Right atrium auricular region (tissue), 2 donors: Measurements from ENCODE around the gene CISD1. TPM values are rescaled to one million over a fixed set of nuclear protein-coding genes. Genes with fewer than 3 reads are reported as not detected.

Source experiments
- DNase-seq: peaks from one replicate; pipeline ENCODE4 v3.0.0-alpha.2; 2019; ENCODE audit warnings: low spot score
- H3K27ac ChIP-seq, 2 donors: fragments of 200-600 bp; sonication (generic); 1 replicate in 1 of 2; 2 replicates in 1 of 2; pipeline ENCODE4 v1.5.1; 2016 to 2019
- H3K27me3 ChIP-seq, 2 donors: fragments of 200-600 bp; sonication (generic); one replicate each; pipeline versions ENCODE4 v1.5.1 to v1.6.0; 2017 to 2019
- H3K36me3 ChIP-seq: fragments of 200-600 bp; sonication (generic); one replicate; pipeline ENCODE4 v1.5.1; 2016
- H3K4me1 ChIP-seq, 2 donors: fragments of 200-600 bp; sonication (generic); one replicate each; pipeline versions ENCODE4 v1.5.1 to v1.6.0; 2017 to 2019
- H3K4me3 ChIP-seq, 2 donors: fragments of 200-600 bp; sonication (generic); 1 replicate in 1 of 2; 2 replicates in 1 of 2; pipeline ENCODE4 v1.5.1; 2017 to 2019; ENCODE audit warnings: mild to moderate bottlenecking in 1 of 2, moderate library complexity in 1 of 2
- H3K9me3 ChIP-seq, 2 donors: fragments of 200-600 bp; sonication (generic); one replicate each; pipeline ENCODE4 v1.5.1; 2019
- CTCF ChIP-seq, 2 donors: fragments of 200-600 bp; sonication (generic); IDR thresholded peaks; one replicate each; pipeline ENCODE4 v1.5.1; 2019; ENCODE audit warnings: antibody characterized with exemption in 2 of 2
- total RNA-seq, 2 donors: library from RNA; depleted of rRNA; stranded (reverse); fragments of >200 nt; gene quantifications; one replicate each; pipeline ENCODE4 v1.1.0, GENCODE V29; 2016

Gene CISD1
- total RNA-seq, 2 donors from 2014 or later: 69.4 to 81.9 TPM

GRCh38 chr10:58278962-58279307 lies 10.0 kb downstream of the CISD1 start:
- Histone ChIP-seq H3K27me3 (no peaks in the 10 kb centered on the region), H3K36me3 (peaks cover 22% of the 10 kb centered on the region), H3K4me3 (no peak overlapping the region), H3K4me1 (peaks cover 0 to 8% of the 10 kb centered on the region in 2 donors), H3K9me3 (no peaks in the 10 kb centered on the region), H3K27ac (no peak overlapping the region)
- TF ChIP-seq CTCF (IDR thresholded peaks at IDR 0.05): no peak
- no peak for DNase-seq

GRCh38 chr10:58280477-58280876 lies 11.5 kb downstream of the CISD1 start:
- TF ChIP-seq CTCF (IDR thresholded peaks at IDR 0.05): no peak
- no peaks in the 10 kb centered on the region for H3K27me3 ChIP-seq
- peaks cover 22% of the 10 kb centered on the region for H3K36me3 ChIP-seq
- H3K27ac ChIP-seq: no peak overlapping the region
- peaks cover 0 to 6% of the 10 kb centered on the region in 2 donors for H3K4me1 ChIP-seq
- H3K4me3 ChIP-seq: no peak overlapping the region
- no peaks in the 10 kb centered on the region for H3K9me3 ChIP-seq
- DNase-seq: no peak

- Histone ChIP-seq H3K36me3 (peaks cover 22% of the 10 kb centered on the region), H3K4me1 (no peaks in the 10 kb centered on the region), H3K27me3 (no peaks in the 10 kb centered on the region), H3K4me3 (no peak overlapping the region), H3K9me3 (no peaks in the 10 kb centered on the region), H3K27ac (no peak overlapping the region)
- no peak for TF ChIP-seq CTCF (IDR thresholded peaks at IDR 0.05)
- DNase-seq: no peak
Observed at GRCh38 chr10:58281092-58281752, 12.3 kb downstream of the CISD1 start.

GRCh38 chr10:58282615-58283014 lies 13.7 kb downstream of the CISD1 start:
- DNase-seq: no peak
- Histone ChIP-seq H3K27me3 (no peaks in the 10 kb centered on the region), H3K4me1 (no peaks in the 10 kb centered on the region), H3K9me3 (no peaks in the 10 kb centered on the region), H3K4me3 (no peak overlapping the region), H3K27ac (no peak overlapping the region), H3K36me3 (peaks cover 15% of the 10 kb centered on the region)
- TF ChIP-seq CTCF (IDR thresholded peaks at IDR 0.05): no peak

- no peak for DNase-seq
- no peak overlapping the region for H3K27ac ChIP-seq
- H3K36me3 ChIP-seq: no peaks in the 10 kb centered on the region
- H3K27me3 ChIP-seq: no peaks in the 10 kb centered on the region
- H3K4me1 ChIP-seq: no peaks in the 10 kb centered on the region
- TF ChIP-seq CTCF (IDR thresholded peaks at IDR 0.05): peak; percentile 41 to 83
- H3K4me3 ChIP-seq: no peak overlapping the region
- H3K9me3 ChIP-seq: no peaks in the 10 kb centered on the region
Observed at GRCh38 chr10:58291538-58292174, 22.7 kb downstream of the CISD1 start.

GRCh38 chr10:58293989-58294388 lies 25.0 kb downstream of the CISD1 start:
- DNase-seq: no peak
- H3K9me3 ChIP-seq: no peaks in the 10 kb centered on the region
- H3K4me3 ChIP-seq: no peak overlapping the region
- no peaks in the 10 kb centered on the region for H3K27me3 ChIP-seq
- no peaks in the 10 kb centered on the region for H3K4me1 ChIP-seq
- TF ChIP-seq CTCF (IDR thresholded peaks at IDR 0.05): no peak
- no peaks in the 10 kb centered on the region for H3K36me3 ChIP-seq
- no peak overlapping the region for H3K27ac ChIP-seq
